Small intestine (tissue), 7 donors: ENCODE measurements around the gene PWWP2B. TPM values are rescaled to one million over a fixed set of nuclear protein-coding genes. Genes with fewer than 3 reads are reported as not detected.
"Not testable (repeated sequence)": the region's sequence is repeated elsewhere in the genome, so short reads cannot be mapped to it uniquely, and the experiment has no call there.

Experiments used
- DNase-seq, 2 donors: peaks; one replicate each; pipeline versions ENCODE4 v3.0.0 to v3.0.0-alpha.2; 2013
- FAIRE-seq: peaks from 2 replicates; lab custom pipeline; 2012; peaks lifted over from hg19 to GRCh38; lab: Jason Lieb, UNC
- H3K27ac ChIP-seq, 3 donors: one replicate each; pipeline ENCODE4 v1.5.1; 2013; ENCODE audit warnings: low read length in 2 of 3, mild to moderate bottlenecking in 2 of 3, control low read depth in 1 of 3, inconsistent platforms in 1 of 3, low read depth in 1 of 3, moderate library complexity in 1 of 3
- H3K27me3 ChIP-seq, 3 donors: one replicate each; pipeline ENCODE4 v1.6.1; 2013; ENCODE audit warnings: low read length in 3 of 3, inconsistent platforms in 1 of 3; ENCODE audit not compliant: control insufficient read depth in 3 of 3, insufficient read depth in 3 of 3
- H3K36me3 ChIP-seq, 3 donors: one replicate each; pipeline ENCODE4 v1.6.1; 2013; ENCODE audit warnings: low read length in 3 of 3, inconsistent platforms in 1 of 3, low read depth in 1 of 3, mild to moderate bottlenecking in 1 of 3, moderate library complexity in 1 of 3; ENCODE audit not compliant: control insufficient read depth in 3 of 3, insufficient read depth in 2 of 3
- H3K4me1 ChIP-seq, 3 donors: one replicate each; pipeline ENCODE4 v1.6.1; 2013; ENCODE audit warnings: low read length in 2 of 3, inconsistent platforms in 1 of 3, low read depth in 1 of 3, mild to moderate bottlenecking in 1 of 3, moderate library complexity in 1 of 3; ENCODE audit not compliant: control insufficient read depth in 3 of 3, insufficient read depth in 2 of 3
- H3K4me3 ChIP-seq, 3 donors: one replicate each; pipeline ENCODE4 v1.5.1; 2013; ENCODE audit warnings: low read length in 3 of 3, control low read depth in 1 of 3, inconsistent platforms in 1 of 3, low read depth in 1 of 3, mild to moderate bottlenecking in 1 of 3, moderate library complexity in 1 of 3
- H3K9me3 ChIP-seq, 2 donors: one replicate each; pipeline ENCODE4 v1.6.1; 2013; ENCODE audit warnings: low read depth in 1 of 2, low read length in 1 of 2; ENCODE audit not compliant: control insufficient read depth in 2 of 2, insufficient read depth in 1 of 2
- WGBS, 3 donors: extraction: QIAGEN DNeasy Blood & Tissue Kit; methylation state at CpG; one replicate each; pipeline ENCODE4 v1.1.7; 2013; 5-methylcytosine and 5-hydroxymethylcytosine counted together
- polyA plus RNA-seq, 4 donors: library from polyadenylated mRNA; stranded (reverse) in 3 of 4; unstranded in 1 of 4; fragments of 200-250 nt in 3 of 4; fragments of 120-200 nt in 1 of 4; gene quantifications; one replicate each; pipeline versions ENCODE4 v1.2.1 to v1.2.3, GENCODE V29; 2013
- donor health status: healthy with polysubstance abuse.
- donor health status: control.
- donor health status: control.
- donor health status: Bipolar disorder and iron deficiency.
- donor health status: healthy.

The PWWP2B gene
- polyA plus RNA-seq, 4 donors, result 7.0 to 34.6 (median 11.9) TPM

GRCh38 chr10:132385721-132386418 lies 11.1 kb upstream of the PWWP2B start:
- Histone ChIP-seq H3K4me3 (no peak overlapping the region), H3K27ac (no peak overlapping the region), H3K4me1 (peaks cover 0 to 27% (median 0%) of the 10 kb centered on the region in 3 donors), H3K9me3 (peaks cover 0 to 8% of the 10 kb centered on the region in 2 donors), H3K27me3 (no peaks in the 10 kb centered on the region), H3K36me3 (no peaks in the 10 kb centered on the region)
- peak in 1 of 2 donors; percentile 56 for DNase-seq
- WGBS, 3 donors, result 61 to 76% (median 67%) methylated on average over 15 to 18 of the region's 18 CpGs
- FAIRE-seq, result no peak

- 54 to 73% (median 56%) methylated on average over 9 of the region's 9 CpGs for WGBS, 3 donors
- Histone ChIP-seq H3K27ac (no peak overlapping the region), H3K9me3 (peaks cover 0 to 8% of the 10 kb centered on the region in 2 donors), H3K27me3 (no peaks in the 10 kb centered on the region), H3K36me3 (no peaks in the 10 kb centered on the region), H3K4me1 (peaks cover 0 to 32% (median 0%) of the 10 kb centered on the region in 3 donors), H3K4me3 (no peak overlapping the region)
- DNase-seq (no peak), FAIRE-seq (no peak)
Observed at GRCh38 chr10:132386419-132386831, 10.6 kb upstream of the PWWP2B start.

DNA sequence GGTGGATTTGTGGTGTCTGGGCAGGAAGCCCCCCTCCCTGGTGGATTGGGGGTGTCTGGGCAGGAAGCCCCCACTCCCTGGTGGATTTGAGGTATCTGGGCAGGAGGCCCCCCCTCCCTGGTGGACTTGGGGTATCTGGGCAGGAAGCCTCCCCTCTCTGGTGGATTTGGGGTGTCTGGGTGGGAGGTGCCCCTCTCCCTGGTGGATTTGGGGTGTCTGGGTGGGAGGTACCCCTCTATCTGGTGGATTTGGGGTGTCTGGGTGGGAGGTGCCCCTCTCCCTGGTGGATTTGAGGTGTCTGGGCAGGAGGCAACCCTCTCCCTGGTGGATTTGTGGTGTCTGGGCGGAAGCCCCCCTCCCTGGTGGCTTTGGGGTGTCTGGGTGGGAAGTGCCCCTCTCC lies 10.1 kb upstream of the PWWP2B start:
- not testable (repeated sequence) for H3K36me3 ChIP-seq, FAIRE-seq, DNase-seq, H3K9me3 ChIP-seq, H3K27me3 ChIP-seq, H3K27ac ChIP-seq, H3K4me3 ChIP-seq
- 84 to 100% methylated on average over 1 of the region's 1 CpG; no CpG with 5 or more reads in 1 of the 3 donors for WGBS, 3 donors
- H3K4me1 ChIP-seq, result peaks cover 0 to 36% (median 0%) of the 10 kb centered on the region in 3 donors

GRCh38 chr10:132387764-132388210 lies 9.2 kb upstream of the PWWP2B start:
- Histone ChIP-seq H3K4me3 (peak overlapping the region in 1 of 3 donors; percentile 25), H3K27me3 (no peaks in the 10 kb centered on the region), H3K9me3 (no peaks in the 10 kb centered on the region), H3K36me3 (no peaks in the 10 kb centered on the region), H3K27ac (peak overlapping the region in 1 of 3 donors; percentile 0), H3K4me1 (peaks cover 0 to 36% (median 0%) of the 10 kb centered on the region in 3 donors)
- peak; percentile 54 to 84 for DNase-seq
- FAIRE-seq, result no peak
- 3 to 5% (median 3%) methylated on average over 17 to 26 of the region's 26 CpGs for WGBS, 3 donors

DNA sequence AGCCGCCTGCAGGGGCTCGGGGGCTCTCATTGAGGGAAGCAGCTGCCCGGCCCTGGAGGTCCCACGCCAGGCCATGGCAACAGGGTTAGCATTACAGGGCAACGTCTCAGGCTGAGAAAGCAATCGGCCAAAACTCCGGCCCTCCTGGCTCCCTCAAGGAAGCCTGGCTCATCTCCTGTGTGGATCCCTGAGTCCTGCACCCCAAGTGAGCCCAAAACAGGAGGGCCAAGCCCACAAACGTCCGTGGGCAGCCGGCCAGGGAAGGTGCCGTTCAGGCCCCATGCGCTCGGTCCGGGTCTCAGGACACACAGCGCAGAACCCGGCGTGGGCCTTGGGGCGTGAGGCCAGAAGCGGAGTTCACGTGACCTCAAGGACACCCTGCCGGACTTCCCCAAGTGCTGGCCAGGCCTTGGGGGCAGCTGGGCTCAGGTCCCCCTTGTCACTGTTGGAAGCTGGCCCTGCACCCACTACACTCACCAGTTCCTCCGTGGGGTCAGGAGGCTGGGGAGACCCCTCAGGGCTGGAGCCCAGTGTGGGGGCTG lies 8.0 kb upstream of the PWWP2B start:
- no peak for DNase-seq
- Histone ChIP-seq H3K9me3 (no peaks in the 10 kb centered on the region), H3K27ac (no peak overlapping the region), H3K27me3 (no peaks in the 10 kb centered on the region), H3K4me1 (peaks cover 0 to 36% (median 0%) of the 10 kb centered on the region in 3 donors), H3K4me3 (no peak overlapping the region), H3K36me3 (no peaks in the 10 kb centered on the region)
- no peak for FAIRE-seq
- WGBS, 3 donors, result 27 to 41% (median 28%) methylated on average over 16 to 22 of the region's 22 CpGs

DNA sequence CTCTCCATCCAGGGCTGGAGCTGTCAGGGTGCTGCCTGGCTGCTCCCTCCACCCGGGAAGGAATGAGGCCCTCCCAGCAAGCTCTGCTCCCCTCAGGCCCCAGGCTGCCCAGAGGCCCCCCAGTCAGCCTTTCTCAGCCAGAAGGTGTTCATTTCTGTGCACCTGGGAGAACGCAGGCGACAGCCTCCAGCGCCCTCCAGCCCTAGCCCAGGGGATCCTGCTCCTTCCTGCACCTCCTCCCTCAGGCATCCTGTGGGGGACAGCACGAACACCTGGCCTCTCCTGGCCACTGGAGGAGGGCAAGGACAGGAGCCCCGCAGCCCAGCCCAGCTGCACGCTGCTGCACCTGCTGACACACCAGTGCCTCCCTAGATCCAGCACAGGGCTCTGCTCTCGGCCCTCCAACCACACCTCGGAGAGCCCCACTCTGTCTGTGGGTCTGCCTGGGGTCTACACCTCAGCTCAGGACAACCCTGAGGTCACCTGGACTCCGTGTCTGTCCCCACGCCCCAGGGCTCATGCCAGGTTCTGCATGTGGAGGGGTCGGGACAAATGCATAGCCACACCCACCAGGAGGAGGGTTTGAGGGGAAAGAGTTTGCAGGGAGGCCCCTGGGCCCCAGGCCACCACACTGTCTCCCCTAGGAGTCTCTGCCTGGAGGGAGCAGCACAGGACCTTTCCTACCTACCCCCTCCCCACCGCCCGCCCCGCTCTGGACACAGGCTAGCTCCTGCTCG lies 7.4 kb upstream of the PWWP2B start:
- Histone ChIP-seq H3K9me3 (no peaks in the 10 kb centered on the region), H3K4me3 (no peak overlapping the region), H3K27me3 (no peaks in the 10 kb centered on the region), H3K27ac (no peak overlapping the region), H3K4me1 (peaks cover 0 to 36% (median 0%) of the 10 kb centered on the region in 3 donors), H3K36me3 (no peaks in the 10 kb centered on the region)
- DNase-seq, result peak in 1 of 2 donors; percentile 59
- 29 to 54% (median 38%) methylated on average over 16 of the region's 16 CpGs for WGBS, 3 donors
- no peak for FAIRE-seq

DNA sequence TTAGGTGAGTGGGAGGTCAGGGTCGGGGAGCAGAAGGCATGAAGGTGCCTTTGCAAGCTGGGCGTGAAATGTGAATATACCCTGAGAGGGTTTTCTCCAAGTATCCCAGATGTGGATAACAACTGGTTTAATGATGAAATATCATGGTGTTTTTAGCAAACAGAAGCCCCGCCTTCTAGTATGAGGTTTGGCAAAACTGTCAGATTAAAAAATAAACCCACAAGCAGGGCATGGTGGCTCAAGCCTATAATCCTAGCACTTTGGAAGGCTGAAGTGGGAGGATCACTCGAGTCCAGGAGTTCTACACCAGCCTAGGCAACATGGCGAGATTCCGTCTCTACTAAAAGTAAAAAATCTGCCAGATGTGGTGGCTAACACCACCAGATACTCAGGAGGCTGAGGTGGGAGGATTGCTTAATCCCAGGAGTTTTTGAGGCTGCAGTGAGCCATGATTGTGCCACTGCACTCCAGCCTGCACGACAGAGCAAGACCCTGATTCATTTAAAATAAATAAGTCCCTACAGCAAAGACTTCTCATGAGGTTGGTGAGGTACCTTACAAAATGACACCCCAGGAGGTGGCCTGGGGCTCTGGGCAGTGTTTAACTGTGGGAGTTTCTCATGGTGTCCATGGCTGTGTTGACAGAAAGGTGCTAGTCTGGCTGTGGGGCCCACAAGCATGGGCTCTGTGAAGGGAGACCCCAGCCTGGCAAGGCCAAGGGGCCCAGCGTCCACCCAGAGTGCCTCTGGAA lies 6.7 kb upstream of the PWWP2B start:
- Histone ChIP-seq H3K27me3 (no peaks in the 10 kb centered on the region), H3K4me3 (no peak overlapping the region), H3K9me3 (no peaks in the 10 kb centered on the region), H3K27ac (no peak overlapping the region), H3K4me1 (peaks cover 0 to 44% (median 0%) of the 10 kb centered on the region in 3 donors), H3K36me3 (no peaks in the 10 kb centered on the region)
- no peak for FAIRE-seq
- DNase-seq, result no peak
- 69 to 77% (median 70%) methylated on average over 8 of the region's 8 CpGs for WGBS, 3 donors
